GM04504 (cell line): Measurements from ENCODE around the gene KCNJ18.
"Not testable (repeated sequence)": the region's sequence is repeated elsewhere in the genome, so short reads cannot be mapped to it uniquely, and the experiment has no call there.

Experiments used
- DNase-seq: peaks from one replicate; pipeline ENCODE4 v3.0.0-alpha.2; 2012; ENCODE audit warnings: low read depth

The KCNJ18 gene

DNA sequence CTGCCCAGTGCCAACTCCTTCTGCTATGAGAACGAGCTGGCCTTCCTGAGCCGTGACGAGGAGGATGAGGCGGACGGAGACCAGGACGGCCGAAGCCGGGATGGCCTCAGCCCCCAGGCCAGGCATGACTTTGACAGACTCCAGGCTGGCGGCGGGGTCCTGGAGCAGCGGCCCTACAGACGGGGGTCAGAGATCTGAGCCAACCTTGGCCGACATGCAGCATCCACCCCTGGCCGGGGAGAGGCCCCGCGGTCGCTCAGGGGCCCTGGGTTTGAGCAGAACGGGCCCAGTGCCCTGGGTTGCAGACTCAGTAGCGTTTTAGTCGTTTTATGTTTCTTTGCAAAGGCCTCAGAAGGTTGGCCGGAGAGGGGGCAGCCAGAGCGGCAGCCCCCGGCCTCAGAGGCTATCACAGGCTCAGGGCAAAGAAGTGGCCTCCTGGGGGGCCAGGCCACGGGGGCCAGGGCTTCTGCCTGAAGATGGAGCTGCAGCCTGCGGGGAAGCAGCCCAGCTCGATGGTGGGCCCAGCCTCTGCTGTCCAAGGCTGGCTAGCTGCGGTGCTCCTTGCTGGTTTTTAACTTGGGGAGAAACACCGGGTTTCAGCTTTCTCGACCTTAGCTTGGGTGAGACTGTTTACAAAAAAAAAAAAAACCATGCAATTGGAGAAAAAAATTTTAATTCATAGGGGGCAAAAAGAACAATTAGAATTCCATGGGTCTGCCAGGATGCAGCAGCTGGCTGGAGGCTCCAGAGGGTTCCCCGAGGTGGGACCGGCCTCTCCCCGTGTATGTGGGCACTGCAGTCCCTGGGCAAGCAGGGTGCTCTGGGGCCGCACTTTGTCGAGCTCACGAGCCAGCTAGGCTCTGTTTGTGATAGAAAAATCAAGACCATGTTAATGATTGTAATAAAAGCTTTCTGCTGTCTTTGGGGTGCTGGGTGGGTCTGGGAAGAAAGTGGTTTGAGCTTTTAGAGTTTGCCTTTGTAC lies 11.9 kb downstream of the KCNJ18 start:
- DNase-seq = not testable (repeated sequence)

DNA sequence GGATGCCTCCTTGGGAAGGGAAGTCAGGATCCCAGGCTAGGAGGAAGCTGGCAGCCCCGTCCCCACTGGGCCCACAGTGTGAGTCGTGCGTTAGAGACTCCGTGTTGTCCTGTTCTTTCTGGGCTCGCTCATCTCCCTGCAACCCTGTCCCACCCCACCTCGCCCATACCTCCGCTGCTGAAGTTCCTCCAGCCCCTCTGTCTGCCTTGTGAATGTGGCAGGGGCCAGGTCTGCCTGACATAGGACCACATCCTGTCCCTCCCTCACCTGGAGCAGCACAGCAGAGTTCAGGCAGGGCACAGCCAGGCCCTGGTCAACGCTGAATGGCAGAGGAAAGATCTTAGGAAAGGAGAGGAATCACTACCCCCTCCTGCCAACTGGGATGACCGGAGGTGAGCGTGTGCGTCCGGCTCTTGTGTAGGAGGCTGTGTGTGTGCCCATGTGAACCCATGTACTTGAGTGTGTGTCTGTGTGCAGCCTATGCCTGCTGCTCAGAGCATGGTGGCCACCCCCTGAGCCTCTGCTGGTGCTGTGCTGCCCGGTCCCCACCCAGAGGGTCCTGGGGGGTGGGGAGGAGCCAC lies 12.8 kb downstream of the KCNJ18 start:
- DNase-seq = no peak

DNA sequence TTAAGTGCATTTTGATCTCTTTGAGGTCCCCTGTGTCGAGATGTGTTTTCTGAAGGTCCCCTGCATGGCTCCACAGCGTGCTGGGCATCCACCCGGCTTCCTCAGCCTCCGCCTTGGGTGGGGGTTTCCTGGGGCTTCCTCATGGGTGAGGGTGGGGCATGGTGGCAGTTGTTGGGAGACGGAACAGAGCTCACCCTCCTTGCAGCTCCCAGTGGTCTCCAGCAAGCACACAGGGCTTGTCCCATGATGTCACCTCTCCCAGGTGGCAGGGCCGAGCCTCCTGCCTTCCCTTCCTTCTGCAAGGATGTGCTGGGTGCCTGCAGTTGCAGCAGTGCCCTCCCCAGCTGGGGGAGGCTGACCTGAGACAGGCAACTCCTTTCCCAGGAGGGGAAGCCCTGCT lies 13.4 kb downstream of the KCNJ18 start:
- not testable (repeated sequence) for DNase-seq

DNA sequence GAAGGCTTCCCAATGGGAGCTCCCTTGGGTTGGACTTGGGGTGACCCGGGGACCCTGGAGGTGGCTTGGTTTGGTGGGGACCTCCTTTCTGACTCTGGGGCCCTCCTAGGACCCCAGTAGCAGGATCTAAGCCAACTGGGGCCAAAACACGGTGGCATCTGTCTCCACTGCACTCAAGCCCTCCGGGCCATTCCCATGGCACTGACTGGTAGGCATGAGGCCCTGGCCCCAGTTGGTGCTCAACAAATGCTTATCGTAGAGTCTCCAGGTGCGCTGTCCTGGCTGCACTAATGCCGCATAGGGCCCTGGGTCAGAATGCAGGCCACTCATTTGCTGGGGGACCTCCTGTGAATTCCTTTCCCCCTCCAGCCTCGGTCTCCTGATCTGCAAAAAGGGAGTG lies 14.2 kb downstream of the KCNJ18 start:
- DNase-seq = not testable (repeated sequence)

DNA sequence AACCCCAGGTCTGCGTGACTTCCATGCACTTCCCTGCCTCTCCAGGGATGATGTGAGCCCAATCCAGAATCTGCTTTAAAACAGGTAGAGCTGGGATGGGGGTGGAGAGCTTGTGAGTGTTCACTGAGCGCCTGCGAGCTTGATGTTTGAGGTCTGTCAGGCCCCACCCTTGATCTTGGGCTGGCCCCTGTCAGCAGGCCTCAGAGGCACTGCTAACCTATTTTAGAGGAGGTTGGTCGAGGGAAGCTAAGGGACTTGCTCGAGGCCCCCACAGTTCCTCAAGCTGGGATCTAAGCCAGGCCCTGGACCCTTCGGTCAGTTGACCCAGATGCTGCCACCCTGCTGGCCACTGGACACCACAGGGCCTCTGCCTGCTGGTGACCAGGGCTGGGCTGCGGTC lies 14.8 kb downstream of the KCNJ18 start:
- not testable (repeated sequence) for DNase-seq

DNA sequence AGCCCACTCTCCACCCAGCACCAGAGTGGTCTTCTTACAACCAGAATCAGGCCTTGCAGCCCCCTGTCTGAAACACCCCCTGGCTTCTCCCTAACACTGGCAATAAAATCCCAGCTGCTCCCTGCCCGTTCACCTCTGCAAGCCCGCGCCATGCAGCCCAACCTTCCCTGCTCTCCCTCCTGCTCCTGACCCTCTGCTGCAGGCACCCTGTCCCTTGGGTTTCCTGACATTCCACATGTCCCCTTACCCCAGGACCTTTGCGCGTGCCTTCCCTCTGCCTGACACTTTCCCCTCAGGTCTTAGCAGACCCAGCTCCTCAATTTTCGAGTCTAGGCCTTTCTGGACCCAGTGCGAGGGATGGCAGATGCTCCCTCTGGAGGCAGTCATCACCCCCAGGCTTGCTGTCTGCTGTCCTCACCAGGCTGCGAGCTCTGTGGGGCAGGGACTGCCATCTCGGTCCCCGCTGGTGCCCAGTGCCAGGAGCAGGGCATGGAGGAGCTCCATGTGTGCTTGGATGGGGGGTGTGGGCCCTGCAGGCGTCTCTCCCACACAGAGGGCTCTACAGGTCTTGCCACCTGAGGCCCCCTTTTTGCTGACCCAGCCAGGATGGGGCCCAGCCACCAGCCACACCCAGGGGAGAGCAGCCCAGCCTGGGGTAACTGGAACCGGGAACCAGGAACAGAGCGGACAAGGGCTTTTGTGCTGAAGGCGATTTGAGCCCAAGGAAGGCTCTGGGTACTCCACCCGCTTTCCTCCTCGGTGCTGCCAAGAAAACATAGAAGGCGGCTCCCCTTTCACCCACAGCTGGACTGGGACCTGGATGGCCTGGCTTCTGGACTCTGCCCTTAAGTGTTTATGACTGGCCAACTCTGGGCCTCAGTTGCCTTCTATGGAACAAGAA lies 15.6 kb downstream of the KCNJ18 start:
- not testable (repeated sequence) for DNase-seq

DNA sequence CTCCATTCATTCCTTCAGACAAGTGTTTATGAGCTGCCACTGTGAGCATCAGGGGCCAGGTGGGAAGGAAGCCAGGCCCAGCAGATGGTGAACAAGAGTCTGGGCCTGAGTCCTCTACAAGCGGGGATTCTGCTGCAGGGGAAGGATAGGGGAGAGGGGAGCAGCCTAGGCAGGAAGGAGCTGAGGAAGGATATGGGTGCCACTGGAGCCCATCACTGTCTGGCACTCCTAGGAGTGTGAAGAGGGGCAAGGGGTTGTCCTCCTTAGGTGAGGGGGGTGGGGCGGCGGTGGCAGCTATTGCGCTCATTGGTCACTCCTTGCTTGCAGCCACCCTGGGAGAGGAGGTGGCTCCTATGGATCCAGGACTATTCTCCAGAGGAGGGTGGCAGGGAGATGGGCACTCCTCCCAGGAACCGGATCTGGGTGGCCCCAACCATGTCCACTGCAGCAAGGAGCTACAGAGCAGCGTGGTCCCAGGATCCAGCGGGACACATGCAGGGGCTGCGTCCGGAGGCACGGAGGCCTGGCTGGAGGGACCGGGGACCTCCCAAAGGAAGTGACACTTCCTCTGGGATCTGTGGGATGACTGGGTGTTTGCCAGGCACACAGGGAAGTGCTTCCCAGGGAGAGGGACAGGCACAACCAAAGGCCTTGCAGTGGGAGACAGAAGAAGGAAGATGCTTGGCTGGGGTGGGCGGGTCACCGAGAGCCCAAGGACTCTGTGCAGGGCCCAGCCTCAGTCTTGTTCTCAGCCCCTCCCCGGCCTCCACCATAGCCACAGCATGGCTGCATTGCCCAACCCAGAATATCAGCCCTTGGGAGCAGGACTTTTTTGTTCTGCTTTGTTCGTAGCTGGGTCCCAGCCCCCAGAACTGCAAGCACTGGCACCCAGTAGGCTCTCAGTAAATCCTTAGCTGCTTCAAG lies 16.6 kb downstream of the KCNJ18 start:
- DNase-seq = not testable (repeated sequence)

DNA sequence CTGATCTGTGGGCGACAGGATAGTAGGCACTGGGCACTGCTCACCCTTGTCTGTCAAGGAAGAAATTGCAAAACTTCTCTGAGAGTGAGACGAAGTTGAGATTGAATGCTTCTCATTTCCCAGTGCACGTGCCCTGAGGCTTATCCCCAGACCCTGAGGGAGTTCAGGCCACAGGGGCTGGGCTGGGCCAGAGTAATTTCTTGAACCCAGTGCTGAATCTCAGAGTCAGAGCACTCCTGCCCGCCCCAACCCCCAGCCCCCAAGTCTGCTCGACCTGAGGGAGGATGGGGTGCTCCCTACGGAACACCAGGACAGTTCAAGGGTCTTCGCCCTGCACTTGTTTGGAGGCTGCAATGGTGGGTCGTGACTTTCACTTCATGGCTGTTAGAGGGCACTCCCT lies 17.7 kb downstream of the KCNJ18 start:
- not testable (repeated sequence) for DNase-seq

DNA sequence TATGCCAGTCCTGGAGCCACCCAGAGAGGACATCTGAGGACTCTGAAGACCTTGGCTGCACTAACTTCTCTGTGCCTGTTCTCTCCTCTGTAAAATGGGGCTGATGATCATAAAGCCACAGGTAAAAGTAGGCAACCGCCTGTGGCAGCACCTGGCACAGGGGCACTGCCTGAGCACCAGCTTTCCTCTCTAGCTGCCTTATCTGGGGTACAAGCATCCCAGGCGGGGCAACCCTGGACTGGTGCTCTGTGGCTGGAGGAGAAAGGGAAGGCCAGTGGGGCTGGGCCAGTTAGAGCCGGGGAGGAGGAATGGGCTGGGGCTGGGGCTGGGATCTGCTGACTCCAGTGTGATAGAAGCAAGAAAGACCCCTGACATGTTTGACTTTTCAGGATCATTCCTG lies 18.2 kb downstream of the KCNJ18 start:
- DNase-seq = not testable (repeated sequence)

DNA sequence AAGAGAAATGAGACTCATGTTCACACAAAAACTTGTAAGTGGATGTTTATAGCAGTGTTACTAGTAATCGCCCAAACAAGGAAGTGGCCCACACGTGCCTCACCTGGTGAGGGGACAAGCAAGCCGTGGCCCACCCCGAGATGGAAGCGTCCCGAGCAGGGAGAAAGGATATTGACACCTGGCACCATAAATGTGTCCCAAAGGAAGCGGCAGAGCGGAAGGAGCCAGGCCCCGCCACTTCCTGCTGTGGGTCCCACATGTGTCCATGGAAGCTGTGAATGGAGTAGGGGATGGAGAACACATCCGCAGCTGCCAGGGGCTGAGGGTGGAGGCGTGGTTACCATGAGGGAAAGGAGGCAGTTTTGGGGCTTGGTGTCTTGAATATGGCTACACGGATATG lies 18.9 kb downstream of the KCNJ18 start:
- no peak for DNase-seq

DNA sequence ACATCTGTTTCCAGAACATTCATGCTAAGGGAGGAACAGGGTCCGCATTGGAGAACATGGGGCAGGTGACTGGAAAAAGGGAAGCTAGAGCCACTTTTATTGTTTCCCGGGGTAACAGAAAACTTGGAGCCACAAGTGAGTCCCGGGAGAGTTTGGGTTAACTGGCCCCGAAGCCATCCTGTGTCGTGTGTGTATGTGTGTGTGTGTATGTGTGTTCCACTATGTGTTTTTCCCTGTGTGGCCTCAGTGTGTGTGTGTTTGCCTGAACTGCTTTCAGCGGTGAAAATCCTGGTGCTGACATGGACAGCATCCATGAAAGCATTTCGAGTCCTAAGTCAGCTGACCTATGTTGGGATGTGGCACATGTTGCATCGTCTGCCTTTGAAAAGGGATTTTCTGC lies 20.7 kb downstream of the KCNJ18 start:
- DNase-seq = not testable (repeated sequence)

DNA sequence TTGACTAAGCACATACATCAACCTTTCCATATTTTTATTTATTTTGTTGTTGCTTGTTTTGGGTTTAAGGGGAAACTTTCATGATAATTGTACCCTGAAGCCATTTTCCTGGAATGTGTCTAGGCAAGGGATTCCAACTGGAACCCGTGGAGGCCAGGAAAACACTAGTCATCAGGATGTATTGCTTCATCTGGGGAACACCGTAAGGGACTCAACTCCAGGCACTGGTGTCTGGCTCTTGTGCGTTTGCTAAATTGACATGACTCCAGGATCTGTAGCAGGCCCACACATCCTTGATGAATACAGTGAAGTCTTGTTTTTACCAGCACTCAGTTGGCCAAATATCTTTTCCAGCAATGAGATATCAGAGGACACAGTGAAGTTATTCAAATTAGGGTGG lies 21.3 kb downstream of the KCNJ18 start:
- not testable (repeated sequence) for DNase-seq

DNA sequence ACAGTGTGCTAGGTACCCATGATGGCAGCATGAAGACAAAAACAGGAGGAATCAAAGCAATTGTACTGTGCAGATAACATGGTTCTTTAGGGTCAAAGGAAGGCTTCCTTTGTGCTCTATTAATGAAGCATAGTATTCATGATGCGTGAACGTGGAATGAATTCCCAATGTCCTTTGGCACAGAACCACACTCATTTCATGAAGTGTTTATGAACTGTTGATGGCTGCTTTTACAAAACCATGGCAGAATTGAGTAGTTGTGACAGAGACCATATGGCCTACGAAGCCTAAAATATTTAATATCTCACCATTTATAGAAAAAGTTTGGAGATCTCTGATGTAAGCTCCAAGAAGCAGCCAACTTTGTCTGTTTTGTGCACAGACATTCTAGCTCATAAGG lies 22.4 kb downstream of the KCNJ18 start:
- not testable (repeated sequence) for DNase-seq

DNA sequence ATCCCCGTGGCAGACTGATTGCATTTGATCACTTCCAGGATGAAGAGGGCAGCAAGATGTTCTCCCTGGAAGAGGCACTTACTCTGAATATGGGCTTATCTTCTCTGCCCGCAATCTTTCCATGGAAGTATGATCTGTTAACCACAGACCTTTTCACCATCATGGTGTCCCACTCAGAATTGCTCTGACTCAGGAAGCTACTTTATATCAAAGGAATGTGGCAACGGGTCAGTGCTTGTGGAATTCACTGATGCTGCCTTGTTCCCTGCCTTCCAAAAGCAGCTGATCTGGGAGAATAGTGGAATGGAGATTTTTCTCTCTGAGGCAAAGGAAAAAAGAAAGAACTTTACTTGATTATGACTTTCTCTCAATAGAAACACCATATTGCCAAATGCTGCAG lies 23.6 kb downstream of the KCNJ18 start:
- not testable (repeated sequence) for DNase-seq

DNA sequence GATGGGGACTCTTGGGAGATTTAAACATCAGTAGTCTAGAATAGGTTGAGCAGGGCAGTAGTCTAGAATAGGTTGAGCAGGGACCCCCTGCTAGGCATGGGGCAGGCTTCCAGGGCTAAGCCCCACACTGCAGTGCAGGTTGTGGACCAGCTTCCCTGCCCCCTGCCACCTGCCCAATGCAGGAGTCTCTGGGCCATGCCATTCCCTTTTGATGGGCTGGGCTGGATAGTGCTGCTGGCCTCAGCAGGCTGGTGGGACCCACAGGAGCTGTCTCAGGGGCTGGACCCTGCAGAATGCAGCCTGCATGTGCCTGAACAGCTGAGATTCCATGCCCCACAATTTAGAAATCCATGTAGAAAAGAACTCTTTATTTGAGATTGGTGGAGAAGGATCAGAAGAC lies 26.6 kb downstream of the KCNJ18 start:
- not testable (repeated sequence) for DNase-seq

DNA sequence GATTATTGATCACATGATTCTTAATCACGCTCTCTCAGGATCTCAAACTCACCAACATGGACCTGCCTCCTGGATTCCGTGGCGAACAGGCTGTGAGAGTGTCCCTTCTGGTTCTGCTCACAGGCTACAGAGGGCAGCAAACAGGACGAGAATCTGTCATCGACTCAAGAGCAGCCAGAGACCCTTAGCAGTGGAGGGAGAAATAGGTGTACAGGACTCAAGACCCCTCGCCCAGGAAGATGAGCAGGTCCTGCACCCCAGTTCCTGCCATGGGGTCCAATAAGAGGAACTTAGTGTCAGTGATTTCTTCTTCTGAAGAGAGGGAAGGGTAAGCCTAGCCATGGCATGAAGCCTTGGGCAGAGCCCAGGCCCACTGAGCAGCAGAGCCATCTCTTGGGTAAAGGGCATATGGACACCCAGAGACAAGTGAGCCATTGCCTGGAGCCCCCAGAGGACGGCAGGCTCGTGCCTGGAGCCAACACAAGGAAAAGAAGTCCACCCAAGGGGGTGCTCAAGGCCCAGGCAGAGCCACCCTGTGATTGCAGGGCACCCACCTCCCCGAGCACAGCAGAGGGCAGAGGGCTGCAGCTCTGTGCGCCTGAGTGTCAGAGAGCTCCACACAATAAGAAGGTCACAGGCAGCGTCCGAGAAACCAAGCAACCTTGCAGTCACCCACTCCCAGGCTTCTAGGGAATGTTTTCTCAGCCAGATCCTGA lies 27.3 kb downstream of the KCNJ18 start:
- DNase-seq = not testable (repeated sequence)

DNA sequence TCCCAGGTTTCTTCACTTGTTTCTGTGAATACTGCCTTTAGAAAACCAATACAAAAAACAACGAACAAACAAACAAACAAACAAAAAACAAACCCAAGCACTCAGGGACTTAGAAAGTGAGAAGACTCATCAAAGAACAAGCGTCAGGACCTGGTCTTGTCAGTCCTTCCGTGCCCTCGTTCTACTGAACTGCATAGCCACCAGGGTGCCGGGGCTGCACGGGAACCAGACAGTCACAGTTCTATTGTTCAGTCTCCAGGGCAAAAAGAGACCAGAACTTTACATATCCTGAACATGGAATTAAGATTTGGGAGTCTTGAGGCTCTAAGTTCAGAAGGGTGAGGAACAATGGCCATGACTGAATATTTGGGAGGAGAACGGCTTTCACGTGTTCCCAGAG lies 28.2 kb downstream of the KCNJ18 start:
- DNase-seq = not testable (repeated sequence)

DNA sequence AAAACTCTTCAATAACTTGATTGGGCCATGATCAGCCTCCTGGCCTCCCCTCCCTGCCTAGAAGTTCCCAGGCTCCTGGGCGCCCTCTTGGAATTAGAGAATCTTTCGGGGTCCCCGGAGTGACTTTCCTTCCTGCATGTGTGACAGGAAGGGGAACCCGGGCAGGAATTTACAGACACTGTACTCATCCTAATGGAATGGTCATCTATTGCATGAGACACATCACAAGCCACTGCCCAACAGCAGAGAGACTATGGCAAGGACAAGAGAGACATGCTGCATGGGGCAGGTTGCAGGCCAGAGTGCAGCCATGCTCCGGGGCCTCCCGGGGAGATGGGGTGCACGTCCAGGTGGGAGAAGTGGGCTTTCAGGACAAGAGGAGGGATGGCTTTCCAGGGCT lies 29.9 kb downstream of the KCNJ18 start:
- not testable (repeated sequence) for DNase-seq

DNA sequence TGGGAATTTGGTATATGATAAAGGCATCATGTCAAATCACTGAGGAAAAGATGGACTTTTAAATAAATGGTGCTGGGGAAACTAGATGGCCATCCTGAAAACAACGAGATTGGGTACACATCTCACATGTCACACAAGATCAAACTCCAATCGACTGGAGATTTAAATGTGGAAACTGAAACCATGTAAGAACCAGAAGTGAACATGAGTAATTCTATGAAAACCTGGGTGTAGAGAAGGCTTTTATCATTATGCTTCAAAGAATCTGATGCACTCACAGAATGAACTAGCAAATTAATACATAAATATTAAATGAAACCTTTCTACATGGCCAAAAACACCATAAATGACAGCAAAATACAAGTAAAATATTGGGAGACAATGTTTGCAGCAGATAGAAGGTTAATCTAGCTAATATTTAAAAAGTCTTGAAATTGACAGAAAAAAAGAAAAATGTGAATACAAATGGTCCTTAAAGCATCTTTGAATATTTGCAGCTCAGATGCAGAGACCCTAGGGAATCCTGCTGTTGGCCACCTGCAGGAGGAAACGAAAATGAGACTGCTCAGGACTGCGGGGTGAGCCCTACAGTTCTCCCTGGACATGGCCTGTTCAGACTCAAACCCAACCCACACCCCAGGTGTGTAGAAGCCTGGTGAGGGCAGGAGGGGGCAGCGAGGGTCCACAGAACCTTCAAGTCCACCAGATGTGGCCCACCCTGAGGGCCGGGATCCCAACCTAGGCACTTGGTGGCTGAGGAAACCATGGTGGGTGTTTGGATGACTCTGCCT lies 32.1 kb downstream of the KCNJ18 start:
- DNase-seq = not testable (repeated sequence)

DNA sequence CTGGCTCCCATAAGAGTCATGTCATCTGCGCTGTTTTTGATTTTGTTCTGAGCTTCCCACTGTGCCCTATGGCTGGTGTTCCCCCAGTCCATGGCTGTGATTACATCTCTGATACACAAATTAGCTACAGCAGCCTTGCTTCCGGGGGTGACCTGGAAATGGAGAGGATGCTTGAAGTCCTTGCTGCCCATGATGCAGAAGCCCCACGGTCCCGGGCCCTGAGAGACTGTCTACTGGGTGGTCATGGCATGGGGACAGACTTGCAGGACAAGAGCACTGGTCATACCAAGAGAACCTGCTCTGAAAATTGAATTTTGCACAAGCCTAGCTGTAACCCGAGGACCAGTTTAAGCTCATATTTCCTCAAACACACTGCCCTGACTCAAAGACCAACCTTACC lies 38.8 kb downstream of the KCNJ18 start:
- not testable (repeated sequence) for DNase-seq
